B cell (primary cell): Measurements from ENCODE around the gene PLA2G3. TPM values are rescaled to one million over a fixed set of nuclear protein-coding genes. Genes with fewer than 3 reads are reported as not detected.

ENCODE experiments used
- ATAC-seq: fragments of 200-7000 bp; cut with Tn5 transposase; one replicate; pipeline ENCODE4 v1.10.0; 2021; ENCODE audit warnings: low read depth, mild to moderate bottlenecking, moderate number of reproducible peaks, moderate library complexity
- CTCF ChIA-PET: fragments of 350-600 bp; sonication (Branson Sonifier 250); formaldehyde crosslinking; loops from one replicate; lab custom pipeline; 2021; ENCODE audit warnings: antibody characterized with exemption, inconsistent platforms; lab: Charles Lee
- POLR2A ChIA-PET: fragments of 350-600 bp; sonication (Branson Sonifier 250); formaldehyde crosslinking; loops from one replicate; lab custom pipeline; 2021; ENCODE audit warnings: antibody characterized with exemption; lab: Charles Lee
- DNase-seq: peaks from one replicate; pipeline ENCODE4 v3.0.0; 2013
- H2AFZ ChIP-seq: 2 replicates; pipeline ENCODE4 v1.6.1; 2012; ENCODE audit warnings: mild to moderate bottlenecking, low read depth, low read length; ENCODE audit not compliant: insufficient read depth, poor library complexity, severe bottlenecking
- H3K27ac ChIP-seq, 2 donors: 1 replicate in 1 of 2; 2 replicates in 1 of 2; pipeline ENCODE4 v1.5.1; 2012 to 2013; ENCODE audit warnings: low read length in 2 of 2, mild to moderate bottlenecking in 2 of 2, moderate library complexity in 1 of 2
- H3K27me3 ChIP-seq, 4 experiments: fragments of 200-600 bp in 1 of 4; sonication (generic) in 1 of 4; replicated peaks in 1 of 4; 1 replicate in 2 of 4; 2 replicates in 2 of 4; pipeline versions ENCODE4 v1.6.1 to v1.7.0; 2013 to 2016; ENCODE audit warnings: low read length in 3 of 4, mild to moderate bottlenecking in 2 of 4, mixed read lengths in 1 of 4, moderate library complexity in 1 of 4; ENCODE audit not compliant: insufficient read depth in 4 of 4, control insufficient read depth in 3 of 4; ENCODE audit errors: control extremely low read depth in 1 of 4
- H3K36me3 ChIP-seq, 2 experiments: replicated peaks in 1 of 2; 1 replicate in 1 of 2; 2 replicates in 1 of 2; pipeline versions ENCODE4 v1.6.1 to v1.7.1; 2013; ENCODE audit warnings: low read length in 1 of 2; ENCODE audit not compliant: insufficient read depth in 2 of 2, control insufficient read depth in 1 of 2; ENCODE audit errors: control extremely low read depth in 1 of 2, extremely low read depth in 1 of 2
- H3K4me1 ChIP-seq, 2 donors: fragments of 200-600 bp in 1 of 2; sonication (generic) in 1 of 2; 1 replicate in 1 of 2; 2 replicates in 1 of 2; pipeline versions ENCODE4 v1.5.1 to v1.6.1; 2013 to 2017; ENCODE audit warnings: low read length in 2 of 2; ENCODE audit not compliant: control insufficient read depth in 2 of 2, insufficient read depth in 2 of 2
- H3K4me2 ChIP-seq: replicated peaks from 2 replicates; pipeline ENCODE3; 2012; ENCODE audit warnings: mild to moderate bottlenecking, low read depth, low read length; ENCODE audit not compliant: poor library complexity, severe bottlenecking
- H3K4me3 ChIP-seq, 5 experiments: fragments of 200-600 bp in 1 of 5; sonication (generic) in 1 of 5; 1 replicate in 3 of 5; 2 replicates in 2 of 5; pipeline versions ENCODE4 v1.5.1 to v1.7.0; 2011 to 2016; ENCODE audit warnings: low read length in 4 of 5, mild to moderate bottlenecking in 4 of 5, low read depth in 2 of 5, control low read depth in 1 of 5, moderate library complexity in 1 of 5; ENCODE audit not compliant: insufficient read depth in 1 of 5; ENCODE audit errors: control extremely low read depth in 1 of 5, extremely low read depth in 1 of 5
- H3K79me2 ChIP-seq: fragments of 200-600 bp; sonication (generic); one replicate; pipeline ENCODE4 v1.6.0; 2016; ENCODE audit warnings: low read length; ENCODE audit not compliant: control insufficient read depth, insufficient read depth
- H3K9ac ChIP-seq: fragments of 200-600 bp; sonication (generic); 2 replicates; pipeline ENCODE4 v1.6.1; 2017; ENCODE audit warnings: mild to moderate bottlenecking, low read length, moderate library complexity
- H3K9me3 ChIP-seq, 3 donors: one replicate each; pipeline versions ENCODE4 v1.6.1 to v1.7.1; 2013; ENCODE audit warnings: low read length in 2 of 3; ENCODE audit not compliant: control insufficient read depth in 2 of 3, insufficient read depth in 1 of 3; ENCODE audit errors: control extremely low read depth in 1 of 3
- H4K20me1 ChIP-seq: 2 replicates; pipeline ENCODE4 v1.6.0; 2012; ENCODE audit warnings: mild to moderate bottlenecking, low read length; ENCODE audit not compliant: insufficient read depth, control insufficient read depth, poor library complexity, severe bottlenecking
- H3K27ac Mint-ChIP-seq: one replicate; pipeline ENCODE4 v1.8.0; 2021; ENCODE audit warnings: mixed read lengths
- H3K27me3 Mint-ChIP-seq: one replicate; pipeline ENCODE4 v1.8.0; 2021; ENCODE audit warnings: mixed read lengths
- H3K4me1 Mint-ChIP-seq: one replicate; pipeline ENCODE4 v1.8.0; 2021; ENCODE audit warnings: mixed read lengths
- H3K4me3 Mint-ChIP-seq: one replicate; pipeline ENCODE4 v1.8.0; 2021; ENCODE audit warnings: mixed read lengths
- H3K9me3 Mint-ChIP-seq: one replicate; pipeline ENCODE4 v1.8.0; 2022; ENCODE audit warnings: mixed read lengths; ENCODE audit not compliant: insufficient read depth
- EZH2 ChIP-seq: IDR thresholded peaks from 2 replicates; pipeline ENCODE4 v1.6.1; 2012; ENCODE audit warnings: borderline replicate concordance, low read depth, mild to moderate bottlenecking, moderate library complexity, low read length; ENCODE audit not compliant: insufficient read depth, poor library complexity, severe bottlenecking
- WGBS: methylation state at CpG from one replicate; pipeline ENCODE4 v1.1.5; 2013; ENCODE audit warnings: missing lambda C conversion rate; ENCODE audit not compliant: insufficient coverage; 5-methylcytosine and 5-hydroxymethylcytosine counted together
- intact Hi-C: fragments of 100-400 bp; cut with micrococcal nuclease; formaldehyde crosslinking; loops from one replicate; pipeline ENCODE4 v1.10.0; 2022
- polyA plus RNA-seq: library from polyadenylated mRNA; depleted of rRNA; stranded (reverse); fragments of >200 nt; gene quantifications from 2 replicates; pipeline ENCODE4 v1.2.3, GENCODE V29; 2012
- total RNA-seq, 2 donors: library from RNA; stranded (reverse); fragments of 120-200 nt in 1 of 2; gene quantifications; 1 replicate in 1 of 2; 2 replicates in 1 of 2; pipeline versions ENCODE4 v1.2.3 to v1.2.4, GENCODE V29; 2013 to 2022
- TF ChIP-seq, protein P1 (sequence below): fragments of 200-600 bp; IDR thresholded peaks from one replicate; pipeline ENCODE4 v1.8.0; 2022; ENCODE audit warnings: antibody characterized with exemption, mild to moderate bottlenecking

PLA2G3 gene
- total and polyA plus RNA-seq, 2 donors (not counting 1 experiment from before 2014, with no cell fraction given) = not detected

DNA sequence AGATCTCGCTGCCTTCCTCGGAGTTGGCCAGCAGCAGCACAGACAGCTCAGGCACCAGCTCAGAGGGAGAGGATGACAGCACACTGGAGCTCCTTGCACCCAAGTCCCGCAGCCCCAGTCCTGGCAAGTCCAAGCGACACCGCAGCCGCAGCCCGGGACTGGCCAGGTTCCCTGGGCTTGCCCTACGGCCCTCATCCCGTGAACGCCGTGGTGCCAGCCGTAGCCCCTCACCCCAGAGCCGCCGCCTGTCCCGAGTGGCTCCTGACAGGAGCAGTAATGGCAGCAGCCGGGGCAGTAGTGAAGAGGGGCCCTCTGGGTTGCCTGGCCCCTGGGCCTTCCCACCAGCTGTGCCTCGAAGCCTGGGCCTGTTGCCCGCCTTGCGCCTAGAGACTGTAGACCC, 6.4 kb downstream of the PLA2G3 start:
- intact Hi-C loops = no loop called here
- no peak overlapping the region for H3K9ac ChIP-seq
- no peak overlapping the region for H3K4me2 ChIP-seq
- Mint-ChIP-seq H3K4me1 (no peaks in the 10 kb centered on the region), H3K9me3 (no peaks in the 10 kb centered on the region), H3K27ac (no peak overlapping the region), H3K4me3 (no peak overlapping the region), H3K27me3 (no peaks in the 10 kb centered on the region)
- H3K79me2 ChIP-seq = no peaks in the 10 kb centered on the region
- WGBS = 96% methylated on average over 19 of the region's 19 CpGs
- TF ChIP-seq EZH2 = no peak
- TF ChIP-seq, protein P1, sequence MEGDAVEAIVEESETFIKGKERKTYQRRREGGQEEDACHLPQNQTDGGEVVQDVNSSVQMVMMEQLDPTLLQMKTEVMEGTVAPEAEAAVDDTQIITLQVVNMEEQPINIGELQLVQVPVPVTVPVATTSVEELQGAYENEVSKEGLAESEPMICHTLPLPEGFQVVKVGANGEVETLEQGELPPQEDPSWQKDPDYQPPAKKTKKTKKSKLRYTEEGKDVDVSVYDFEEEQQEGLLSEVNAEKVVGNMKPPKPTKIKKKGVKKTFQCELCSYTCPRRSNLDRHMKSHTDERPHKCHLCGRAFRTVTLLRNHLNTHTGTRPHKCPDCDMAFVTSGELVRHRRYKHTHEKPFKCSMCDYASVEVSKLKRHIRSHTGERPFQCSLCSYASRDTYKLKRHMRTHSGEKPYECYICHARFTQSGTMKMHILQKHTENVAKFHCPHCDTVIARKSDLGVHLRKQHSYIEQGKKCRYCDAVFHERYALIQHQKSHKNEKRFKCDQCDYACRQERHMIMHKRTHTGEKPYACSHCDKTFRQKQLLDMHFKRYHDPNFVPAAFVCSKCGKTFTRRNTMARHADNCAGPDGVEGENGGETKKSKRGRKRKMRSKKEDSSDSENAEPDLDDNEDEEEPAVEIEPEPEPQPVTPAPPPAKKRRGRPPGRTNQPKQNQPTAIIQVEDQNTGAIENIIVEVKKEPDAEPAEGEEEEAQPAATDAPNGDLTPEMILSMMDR = no peak
- H2AFZ ChIP-seq = no peak overlapping the region
- DNase-seq = no peak
- H3K27me3 ChIP-seq = no peaks in the 10 kb centered on the region
- no peaks in the 10 kb centered on the region for H4K20me1 ChIP-seq
- no peaks in the 10 kb centered on the region for H3K9me3 ChIP-seq
- ChIA-PET POLR2A (no interaction called here), CTCF (no interaction called here)
- no peaks in the 10 kb centered on the region for H3K36me3 ChIP-seq
- no peak for ATAC-seq
- no peak overlapping the region for H3K27ac ChIP-seq
- H3K4me3 ChIP-seq = no peak overlapping the region
- no peaks in the 10 kb centered on the region for H3K4me1 ChIP-seq

- ATAC-seq (no peak), DNase-seq (no peak)
- no peak overlapping the region for H3K27ac ChIP-seq
- H3K36me3 ChIP-seq = no peaks in the 10 kb centered on the region
- WGBS = 87% methylated on average over 2 of the region's 2 CpGs
- peaks cover 5 to 12% of the 10 kb centered on the region in 2 donors for H3K4me1 ChIP-seq
- intact Hi-C loops = no loop called here
- peaks cover 6% of the 10 kb centered on the region for H3K4me1 Mint-ChIP-seq
- no peak overlapping the region for H3K4me2 ChIP-seq
- no peak overlapping the region for H3K4me3 Mint-ChIP-seq
- H2AFZ ChIP-seq = no peak overlapping the region
- ChIA-PET POLR2A (no interaction called here), CTCF (interaction anchor here (0.6 to 0.7 kb wide), 2 partner anchors 36 to 235 kb away, joined by 3 to 5 read pairs; no protein-coding TSS in a partner anchor)
- no peak overlapping the region for H3K9ac ChIP-seq
- H3K27me3 ChIP-seq = peaks cover 0 to 12% (median 0%) of the 10 kb centered on the region in 4 experiments
- TF ChIP-seq, protein P1 = no peak
- TF ChIP-seq EZH2 = no peak
- no peaks in the 10 kb centered on the region for H3K79me2 ChIP-seq
- no peak overlapping the region for H3K4me3 ChIP-seq
- H3K27me3 Mint-ChIP-seq = no peaks in the 10 kb centered on the region
- H3K9me3 Mint-ChIP-seq = no peaks in the 10 kb centered on the region
- peaks cover 0 to 9% (median 0%) of the 10 kb centered on the region in 3 donors for H3K9me3 ChIP-seq
- no peaks in the 10 kb centered on the region for H4K20me1 ChIP-seq
- no peak overlapping the region for H3K27ac Mint-ChIP-seq
Observed at GRCh38 chr22:31130873-31131272, 9.4 kb downstream of the PLA2G3 start.
